ENCODE measurements around the gene JMY.

The JMY gene

GRCh38 chr5:79235261-79235633 is 684 bp upstream of the JMY start:
- Histone ChIP-seq H3K27me3 (ENCODE audit: insufficient read depth, low read length, poor library complexity) (no peaks in the 10 kb centered on the region), H3K4me2 (ENCODE audit: insufficient read depth, low read length) (peak overlapping the region; percentile 95), H3K79me2 (ENCODE audit: insufficient read depth, low read length) (peaks cover 31% of the 10 kb centered on the region), H3K4me3 (ENCODE audit: low read depth in 1 of 2, low read length in 2 of 2) (peak overlapping the region; percentile 49 to 73), H3K9ac (ENCODE audit: low read depth, low read length) (peak overlapping the region; percentile 87), H3K4me1 (ENCODE audit: insufficient read depth, low read length) (peaks cover 41% of the 10 kb centered on the region), H2AFZ (ENCODE audit: low read depth, low read length) (peak overlapping the region; percentile 89), H3K27ac (ENCODE audit: low read length) (peak overlapping the region; percentile 66; the same call in 1 of the 2 replicates), H3K9me3 (ENCODE audit: insufficient read depth, low read length, severe bottlenecking) (no peaks in the 10 kb centered on the region), H3K36me3 (ENCODE audit: insufficient read depth, low read length) (no peaks in the 10 kb centered on the region; the same call in 1 of the 2 replicates), H4K20me1 (ENCODE audit: insufficient read depth, low read length) (peaks cover 9% of the 10 kb centered on the region)
- TF ChIP-seq EZH2 (IDR thresholded peaks at IDR 0.05; ENCODE audit: borderline replicate concordance, low read depth, low read length, severe bottlenecking) (no peak), CTCF (IDR thresholded peaks at IDR 0.05; ENCODE audit: borderline replicate concordance, extremely low read depth, low read length, poor library complexity, severe bottlenecking) (no peak)
- no peak for DNase-seq
- no peak for ATAC-seq (ENCODE audit: insufficient read depth, low read depth)

DNA sequence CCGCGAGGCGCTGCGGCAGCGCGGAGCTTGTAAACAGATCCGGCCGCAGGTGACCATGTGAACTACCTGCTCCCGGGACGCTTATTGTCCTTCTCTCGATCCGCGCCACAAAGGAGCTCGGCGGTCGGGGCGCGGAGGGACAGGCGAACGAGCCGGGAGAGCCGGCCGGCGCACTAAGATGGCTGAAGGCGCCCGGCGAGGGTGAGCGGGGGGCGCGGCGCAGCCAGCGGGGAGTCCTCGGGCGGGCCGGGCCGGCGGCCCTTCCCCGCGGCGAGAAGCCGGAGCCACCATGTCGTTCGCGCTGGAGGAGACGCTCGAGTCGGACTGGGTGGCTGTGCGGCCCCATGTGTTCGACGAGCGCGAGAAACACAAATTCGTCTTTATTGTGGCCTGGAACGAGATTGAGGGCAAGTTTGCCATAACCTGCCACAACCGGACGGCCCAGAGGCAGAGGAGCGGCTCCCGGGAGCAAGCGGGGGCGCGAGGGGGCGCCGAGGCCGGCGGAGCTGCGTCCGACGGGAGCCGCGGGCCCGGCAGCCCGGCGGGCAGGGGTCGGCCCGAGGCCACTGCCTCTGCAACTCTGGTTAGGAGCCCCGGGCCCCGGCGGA is 535 bp downstream of the JMY start:
- DNase-seq (peak; percentile 35), ATAC-seq (ENCODE audit: insufficient read depth, low read depth) (peak; percentile 38)
- H3K9ac ChIP-seq (ENCODE audit: low read depth, low read length) = peak overlapping the region; percentile 87
- no peaks in the 10 kb centered on the region for H3K27me3 ChIP-seq (ENCODE audit: insufficient read depth, low read length, poor library complexity)
- H3K4me3 ChIP-seq (ENCODE audit: low read depth in 1 of 2, low read length in 2 of 2) = peak overlapping the region; percentile 73 to 94
- H3K79me2 ChIP-seq (ENCODE audit: insufficient read depth, low read length) = peaks cover 36% of the 10 kb centered on the region
- H4K20me1 ChIP-seq (ENCODE audit: insufficient read depth, low read length) = peaks cover 9% of the 10 kb centered on the region
- H3K27ac ChIP-seq (ENCODE audit: low read length) = peak overlapping the region; percentile 64
- peaks cover 46% of the 10 kb centered on the region for H3K4me1 ChIP-seq (ENCODE audit: insufficient read depth, low read length)
- no peaks in the 10 kb centered on the region for H3K9me3 ChIP-seq (ENCODE audit: insufficient read depth, low read length, severe bottlenecking)
- peak overlapping the region; percentile 85 for H2AFZ ChIP-seq (ENCODE audit: low read depth, low read length)
- TF ChIP-seq EZH2 (IDR thresholded peaks at IDR 0.05; ENCODE audit: borderline replicate concordance, low read depth, low read length, severe bottlenecking) (peak; percentile 23), CTCF (IDR thresholded peaks at IDR 0.05; ENCODE audit: borderline replicate concordance, extremely low read depth, low read length, poor library complexity, severe bottlenecking) (no peak)
- H3K36me3 ChIP-seq (ENCODE audit: insufficient read depth, low read length) = no peaks in the 10 kb centered on the region; the same call in 1 of the 2 replicates
- H3K4me2 ChIP-seq (ENCODE audit: insufficient read depth, low read length) = peak overlapping the region; percentile 95

DNA sequence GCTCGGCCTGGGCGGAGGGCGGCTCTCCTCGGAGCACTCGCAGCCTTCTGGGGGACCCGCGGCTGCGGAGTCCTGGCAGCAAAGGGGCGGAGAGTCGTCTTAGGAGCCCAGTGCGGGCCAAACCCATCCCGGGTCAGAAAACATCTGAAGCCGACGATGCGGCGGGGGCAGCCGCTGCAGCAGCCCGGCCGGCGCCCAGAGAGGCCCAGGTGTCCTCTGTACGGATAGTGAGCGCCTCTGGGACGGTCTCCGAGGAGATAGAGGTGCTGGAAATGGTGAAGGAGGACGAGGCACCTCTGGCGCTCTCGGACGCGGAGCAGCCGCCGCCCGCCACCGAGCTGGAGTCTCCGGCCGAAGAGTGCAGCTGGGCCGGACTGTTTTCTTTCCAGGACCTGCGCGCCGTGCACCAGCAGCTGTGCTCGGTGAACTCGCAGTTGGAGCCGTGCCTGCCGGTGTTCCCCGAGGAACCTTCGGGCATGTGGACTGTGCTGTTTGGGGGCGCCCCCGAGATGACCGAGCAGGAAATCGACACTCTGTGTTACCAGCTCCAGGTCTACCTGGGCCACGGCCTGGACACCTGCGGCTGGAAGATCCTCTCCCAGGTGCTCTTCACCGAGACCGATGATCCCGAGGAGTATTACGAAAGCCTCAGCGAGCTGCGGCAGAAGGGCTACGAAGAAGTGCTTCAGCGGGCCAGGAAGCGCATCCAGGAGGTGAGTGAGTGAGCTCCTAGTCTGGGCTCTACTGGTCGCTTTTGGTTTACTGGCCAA is 1.2 kb downstream of the JMY start:
- ATAC-seq (ENCODE audit: insufficient read depth, low read depth) (peak; percentile 45), DNase-seq (peak; percentile 30)
- peak overlapping the region; percentile 73 to 94 for H3K4me3 ChIP-seq (ENCODE audit: low read depth in 1 of 2, low read length in 2 of 2)
- H3K27ac ChIP-seq (ENCODE audit: low read length) = no peak overlapping the region
- H3K4me2 ChIP-seq (ENCODE audit: insufficient read depth, low read length) = peak overlapping the region; percentile 95
- H3K36me3 ChIP-seq (ENCODE audit: insufficient read depth, low read length) = no peaks in the 10 kb centered on the region; the same call in 1 of the 2 replicates
- peaks cover 43% of the 10 kb centered on the region for H3K79me2 ChIP-seq (ENCODE audit: insufficient read depth, low read length)
- peaks cover 46% of the 10 kb centered on the region for H3K4me1 ChIP-seq (ENCODE audit: insufficient read depth, low read length)
- peaks cover 9% of the 10 kb centered on the region for H4K20me1 ChIP-seq (ENCODE audit: insufficient read depth, low read length)
- no peaks in the 10 kb centered on the region for H3K27me3 ChIP-seq (ENCODE audit: insufficient read depth, low read length, poor library complexity)
- no peak for TF ChIP-seq CTCF (IDR thresholded peaks at IDR 0.05; ENCODE audit: borderline replicate concordance, extremely low read depth, low read length, poor library complexity, severe bottlenecking)
- TF ChIP-seq EZH2 (IDR thresholded peaks at IDR 0.05; ENCODE audit: borderline replicate concordance, low read depth, low read length, severe bottlenecking) = no peak
- H3K9ac ChIP-seq (ENCODE audit: low read depth, low read length) = peak overlapping the region; percentile 87
- H3K9me3 ChIP-seq (ENCODE audit: insufficient read depth, low read length, severe bottlenecking) = no peaks in the 10 kb centered on the region
- H2AFZ ChIP-seq (ENCODE audit: low read depth, low read length) = peak overlapping the region; percentile 85
